ENCODE results near the gene KCNAB3. TPM values are rescaled to one million over a fixed set of nuclear protein-coding genes. Genes with fewer than 3 reads are reported as not detected.
"Not testable (repeated sequence)": the region's sequence is repeated elsewhere in the genome, so short reads cannot be mapped to it uniquely, and the experiment has no call there.

Gene KCNAB3
- total and polyA plus RNA-seq, 2 donors (not counting 3 experiments of a cell fraction or from before 2014, with no cell fraction given): 1.3 to 2.4 TPM

DNA sequence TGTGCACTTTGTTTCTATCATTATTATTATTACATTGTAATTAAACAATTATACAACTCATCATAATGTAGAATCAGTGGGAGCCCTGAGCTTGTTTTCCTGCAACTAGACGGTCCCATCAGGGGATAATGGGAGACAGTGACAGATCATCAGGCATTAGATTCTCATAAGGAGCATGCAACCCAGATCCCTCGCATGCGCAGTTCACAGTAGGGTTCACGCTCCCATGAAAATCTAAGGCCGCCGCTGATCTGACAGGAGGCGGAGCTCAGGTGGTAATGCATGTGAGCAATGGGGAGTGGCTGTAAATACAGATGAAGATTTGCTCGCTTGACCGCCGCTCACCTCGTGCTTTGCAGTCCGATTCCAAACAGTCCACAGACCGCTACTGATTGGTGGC lies 23.6 kb upstream of the KCNAB3 start:
- not testable (repeated sequence) for H3K4me1 ChIP-seq (ENCODE audit: control insufficient read depth, extremely low read depth, insufficient read depth, low read length)

GRCh38 chr17:7951143-7951792 lies 21.6 kb upstream of the KCNAB3 start:
- Histone ChIP-seq H3K9ac (replicated peaks; ENCODE audit: extremely low read depth, insufficient read depth, low read length) (no peak overlapping the region), H3K9me3 (replicated peaks; ENCODE audit: control insufficient read depth, insufficient read depth, low read length) (no peaks in the 10 kb centered on the region), H3K27me3 (ENCODE audit: control insufficient read depth in 2 of 2, insufficient read depth in 2 of 2, low read length in 2 of 2) (no peaks in the 10 kb centered on the region), H3K9me1 (replicated peaks; ENCODE audit: control insufficient read depth, extremely low read depth, insufficient read depth, low read length) (no peaks in the 10 kb centered on the region), H3K4me1 (ENCODE audit: control insufficient read depth, extremely low read depth, insufficient read depth, low read length) (no peaks in the 10 kb centered on the region), H4K20me1 (replicated peaks; ENCODE audit: control insufficient read depth, extremely low read depth, insufficient read depth, low read length) (no peaks in the 10 kb centered on the region), H3K36me3 (ENCODE audit: control insufficient read depth in 2 of 2, extremely low read depth in 1 of 2, insufficient read depth in 2 of 2, low read length in 2 of 2) (peaks cover 6 to 13% of the 10 kb centered on the region in 2 experiments), H3K4me2 (ENCODE audit: insufficient read depth, low read length) (no peak overlapping the region), H3K79me2 (ENCODE audit: control insufficient read depth, insufficient read depth, low read length) (no peaks in the 10 kb centered on the region), H3K27ac (ENCODE audit: insufficient read depth, low read depth, low read length) (no peak overlapping the region), H3K4me3 (replicated peaks in 1 of 3; ENCODE audit: insufficient read depth in 1 of 3, low read depth in 1 of 3, low read length in 3 of 3) (no peak overlapping the region), H2AFZ (ENCODE audit: low read depth, low read length) (no peak overlapping the region)
- POLR2A ChIA-PET: no interaction called here
- CTCF ChIA-PET: no interaction called here
- no TSS peak for BruUV-seq (replicated peaks)
- TF ChIP-seq POLR2AphosphoS5 (IDR thresholded peaks at IDR 0.05; ENCODE audit: insufficient read depth, low read depth, low read length): no peak
- TF ChIP-seq FOS (IDR thresholded peaks at IDR 0.05; ENCODE audit: borderline replicate concordance, insufficient read depth, low read length): no peak
- TF ChIP-seq CTCF (IDR thresholded peaks at IDR 0.05; ENCODE audit: extremely low read depth in 1 of 2, insufficient read depth in 1 of 2, low read depth in 1 of 2, low read length in 2 of 2): no peak
- no peak for TF ChIP-seq EZH2 (IDR thresholded peaks at IDR 0.05; ENCODE audit: borderline replicate concordance, low read depth, low read length, severe bottlenecking)
- FAIRE-seq: no peak
- dilution Hi-C loops (cut with MboI; ENCODE audit: extremely low pct_ligation_motif_present, low sequenced_read_pairs): no loop called here
- DNase-seq (ENCODE audit: low read depth, low spot score): no peak
- intact Hi-C loops (cut with micrococcal nuclease): no loop called here

More for the DNA sequence above, 23.6 kb upstream of the KCNAB3 start:
- dilution Hi-C loops (cut with MboI; ENCODE audit: extremely low pct_ligation_motif_present, low sequenced_read_pairs); H3K36me3 ChIP-seq (ENCODE audit: control insufficient read depth in 2 of 2, extremely low read depth in 1 of 2, insufficient read depth in 2 of 2, low read length in 2 of 2); intact Hi-C loops (cut with micrococcal nuclease); H2AFZ ChIP-seq (ENCODE audit: low read depth, low read length); H3K9me1 ChIP-seq (replicated peaks; ENCODE audit: control insufficient read depth, extremely low read depth, insufficient read depth, low read length); H3K4me2 ChIP-seq (ENCODE audit: insufficient read depth, low read length); H3K9me3 ChIP-seq (replicated peaks; ENCODE audit: control insufficient read depth, insufficient read depth, low read length); H3K4me3 ChIP-seq (replicated peaks in 1 of 3; ENCODE audit: insufficient read depth in 1 of 3, low read depth in 1 of 3, low read length in 3 of 3); POLR2A ChIA-PET; H3K9ac ChIP-seq (replicated peaks; ENCODE audit: extremely low read depth, insufficient read depth, low read length); H3K27me3 ChIP-seq (ENCODE audit: control insufficient read depth in 2 of 2, insufficient read depth in 2 of 2, low read length in 2 of 2); FAIRE-seq; H3K27ac ChIP-seq (ENCODE audit: insufficient read depth, low read depth, low read length); H4K20me1 ChIP-seq (replicated peaks; ENCODE audit: control insufficient read depth, extremely low read depth, insufficient read depth, low read length); DNase-seq (ENCODE audit: low read depth, low spot score); BruUV-seq (replicated peaks); H3K79me2 ChIP-seq (ENCODE audit: control insufficient read depth, insufficient read depth, low read length): not testable (repeated sequence)
- CTCF ChIA-PET: interaction anchor here (1.3 to 1.8 kb wide), 2 partner anchors 9 to 20 kb away, joined by 3 to 5 read pairs; no protein-coding TSS in a partner anchor
